Liver (tissue), 3 donors: Measurements from ENCODE around the gene HSD17B12.

Experiments used
- CTCF ChIP-seq: fragments of 150-350 bp; IDR thresholded peaks from 2 replicates; pipeline ENCODE4 v1.5.1; 2017; ENCODE audit warnings: improper control_type of control experiment, low read depth, low read length; ENCODE audit not compliant: missing input control
- RAD21 ChIP-seq, 2 donors: IDR thresholded peaks; 2 replicates each; pipeline ENCODE4 v1.6.1; 2016; ENCODE audit warnings: antibody characterized with exemption in 2 of 2, mild to moderate bottlenecking in 2 of 2
- YY1 ChIP-seq: IDR thresholded peaks from 2 replicates; pipeline ENCODE4 v1.6.1; 2016; ENCODE audit warnings: antibody characterized with exemption, mild to moderate bottlenecking
- donor health status: healthy.
- donor health status: healthy.

- TF ChIP-seq RAD21 (IDR thresholded peaks at IDR 0.05) (no peak), YY1 (no peak), CTCF (no peak)
Observed at GRCh38 chr11:43874738-43875137, 194.2 kb downstream of the HSD17B12 start.
